LNCaP clone FGC (cell line): ENCODE data around the gene RGR.
A peak's percentile ranks its signal among the peaks of the same experiment; 100 is the strongest.

Source experiments
- DNase-seq: peaks from one replicate; pipeline ENCODE4 v3.0.0-alpha.2; 2011; ENCODE audit warnings: low read depth
- H3K4me3 ChIP-seq: 2 replicates; pipeline ENCODE4 v1.5.1; 2011; ENCODE audit warnings: mild to moderate bottlenecking, low read depth, low read length, control low read depth
- CTCF ChIP-seq: IDR thresholded peaks from 2 replicates; pipeline ENCODE4 v1.5.1; 2012; ENCODE audit warnings: mild to moderate bottlenecking; ENCODE audit not compliant: control insufficient read depth, insufficient read depth; ENCODE audit errors: extremely low read depth

RGR gene

GRCh38 chr10:84244651-84245270 is at the start of gene RGR:
RGR (plus strand) TSS chr10:84245053; CDS start chr10:84245091, 38 bp downstream.
- no peak within 1 kb of the TSS for H3K4me3 ChIP-seq
- DNase-seq = no peak
- TF ChIP-seq CTCF = no peak

GRCh38 chr10:84196083-84196482 is 48.8 kb upstream of the RGR start:
- no peak overlapping the region for H3K4me3 ChIP-seq
- peak; percentile 94 for DNase-seq
- 0 out of 2 replicates have a peak, but pooled peaks have one; percentile 6 for TF ChIP-seq CTCF

- TF ChIP-seq CTCF = no peak
- no peak overlapping the region for H3K4me3 ChIP-seq
- DNase-seq = peak; percentile 31
Measured at GRCh38 chr10:84196941-84197340, 47.9 kb upstream of the RGR start.

GRCh38 chr10:84197643-84198042 is 47.2 kb upstream of the RGR start:
- no peak overlapping the region for H3K4me3 ChIP-seq
- DNase-seq = no peak
- no peak for TF ChIP-seq CTCF

GRCh38 chr10:84198206-84198915 is 46.5 kb upstream of the RGR start:
- TF ChIP-seq CTCF = no peak
- DNase-seq = peak; percentile 39
- H3K4me3 ChIP-seq = no peak overlapping the region

- no peak for TF ChIP-seq CTCF
- DNase-seq = no peak
- H3K4me3 ChIP-seq = no peak overlapping the region
Measured at GRCh38 chr10:84200537-84201243, 44.2 kb upstream of the RGR start.
